Suprapubic skin (tissue), 4 donors: Measurements from ENCODE around the gene OXER1. TPM values are rescaled to one million over a fixed set of nuclear protein-coding genes. Genes with fewer than 3 reads are reported as not detected.
A peak's percentile ranks its signal among the peaks of the same experiment; 100 is the strongest.

Experiments
- DNase-seq, 2 donors: peaks; one replicate each; pipeline ENCODE4 v3.0.0-alpha.2; 2019; ENCODE audit warnings: low spot score in 2 of 2
- H3K27ac ChIP-seq: fragments of 200-600 bp; sonication (generic); one replicate; pipeline ENCODE4 v1.5.1; 2019
- H3K27me3 ChIP-seq: fragments of 200-600 bp; sonication (generic); one replicate; pipeline ENCODE4 v1.5.1; 2019
- H3K36me3 ChIP-seq: fragments of 200-600 bp; sonication (generic); one replicate; pipeline ENCODE4 v1.5.1; 2019
- H3K4me1 ChIP-seq: fragments of 200-600 bp; sonication (generic); one replicate; pipeline ENCODE4 v1.5.1; 2019
- H3K4me3 ChIP-seq: fragments of 200-600 bp; sonication (generic); one replicate; pipeline ENCODE4 v1.5.1; 2019; ENCODE audit warnings: mild to moderate bottlenecking
- H3K9me3 ChIP-seq: fragments of 200-600 bp; sonication (generic); one replicate; pipeline ENCODE4 v1.5.1; 2019
- EP300 ChIP-seq: sonication (generic); formaldehyde crosslinking; IDR thresholded peaks from one replicate; pipeline ENCODE4 v1.6.1; 2017; ENCODE audit warnings: antibody characterized with exemption
- POLR2A ChIP-seq, 2 donors: fragments of 450-650 bp; IDR thresholded peaks; one replicate each; pipeline ENCODE4 v1.6.1; 2017; ENCODE audit warnings: antibody characterized with exemption in 2 of 2, mild to moderate bottlenecking in 2 of 2, moderate library complexity in 2 of 2
- POLR2AphosphoS5 ChIP-seq, 3 donors: sonication (generic); formaldehyde crosslinking; IDR thresholded peaks; one replicate each; pipeline ENCODE4 v1.6.1; 2017; ENCODE audit warnings: antibody characterized with exemption in 3 of 3
- WGBS: methylation state at CpG from one replicate; pipeline ENCODE4 v1.1.5; 2018; 5-methylcytosine and 5-hydroxymethylcytosine counted together
- total RNA-seq, 4 donors: library from RNA; depleted of rRNA; stranded (reverse); fragments of >200 nt; gene quantifications; one replicate each; pipeline ENCODE4 v1.1.0, GENCODE V29; 2016
- TF ChIP-seq, protein P1 (sequence below), 2 donors: fragments of 200-600 bp in 1 of 2; fragments of 450-650 bp in 1 of 2; sonication (generic) in 1 of 2; IDR thresholded peaks; one replicate each; pipeline ENCODE4 v1.5.1; 2016 to 2019; ENCODE audit warnings: antibody characterized with exemption in 2 of 2, mild to moderate bottlenecking in 1 of 2, moderate library complexity in 1 of 2

Gene OXER1
- total RNA-seq, 4 donors from 2014 or later = 0.76 to 3.9 (median 2.1) TPM

DNA sequence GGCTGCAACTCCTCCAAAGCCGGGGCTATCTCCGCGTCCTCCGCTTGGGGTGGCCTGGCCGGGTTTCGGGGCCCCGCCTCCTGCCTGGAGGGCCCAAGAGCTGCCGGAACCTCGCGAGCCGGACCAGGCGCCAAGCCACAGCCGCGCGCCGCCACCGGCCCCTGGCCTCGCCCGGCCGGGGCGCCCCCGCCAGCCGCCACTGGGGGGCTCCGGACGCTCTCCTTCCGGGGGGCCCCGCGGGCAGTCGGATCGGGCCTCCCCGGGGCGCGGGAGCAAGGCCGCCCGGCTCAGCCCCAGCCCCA is 45.8 kb upstream of the OXER1 start:
- peak; percentile 91 to 93 for DNase-seq
- Histone ChIP-seq H3K27ac (peak overlapping the region; percentile 97), H3K4me1 (peaks cover 24% of the 10 kb centered on the region), H3K9me3 (no peaks in the 10 kb centered on the region), H3K4me3 (peak overlapping the region; percentile 58), H3K27me3 (no peaks in the 10 kb centered on the region), H3K36me3 (no peaks in the 10 kb centered on the region)
- WGBS = 0% methylated on average over 9 of the region's 35 CpGs
- no peak for TF ChIP-seq POLR2A (IDR thresholded peaks at IDR 0.05)
- TF ChIP-seq, protein P1, sequence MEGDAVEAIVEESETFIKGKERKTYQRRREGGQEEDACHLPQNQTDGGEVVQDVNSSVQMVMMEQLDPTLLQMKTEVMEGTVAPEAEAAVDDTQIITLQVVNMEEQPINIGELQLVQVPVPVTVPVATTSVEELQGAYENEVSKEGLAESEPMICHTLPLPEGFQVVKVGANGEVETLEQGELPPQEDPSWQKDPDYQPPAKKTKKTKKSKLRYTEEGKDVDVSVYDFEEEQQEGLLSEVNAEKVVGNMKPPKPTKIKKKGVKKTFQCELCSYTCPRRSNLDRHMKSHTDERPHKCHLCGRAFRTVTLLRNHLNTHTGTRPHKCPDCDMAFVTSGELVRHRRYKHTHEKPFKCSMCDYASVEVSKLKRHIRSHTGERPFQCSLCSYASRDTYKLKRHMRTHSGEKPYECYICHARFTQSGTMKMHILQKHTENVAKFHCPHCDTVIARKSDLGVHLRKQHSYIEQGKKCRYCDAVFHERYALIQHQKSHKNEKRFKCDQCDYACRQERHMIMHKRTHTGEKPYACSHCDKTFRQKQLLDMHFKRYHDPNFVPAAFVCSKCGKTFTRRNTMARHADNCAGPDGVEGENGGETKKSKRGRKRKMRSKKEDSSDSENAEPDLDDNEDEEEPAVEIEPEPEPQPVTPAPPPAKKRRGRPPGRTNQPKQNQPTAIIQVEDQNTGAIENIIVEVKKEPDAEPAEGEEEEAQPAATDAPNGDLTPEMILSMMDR (IDR thresholded peaks at IDR 0.05) = peak; percentile 38 to 51

DNA sequence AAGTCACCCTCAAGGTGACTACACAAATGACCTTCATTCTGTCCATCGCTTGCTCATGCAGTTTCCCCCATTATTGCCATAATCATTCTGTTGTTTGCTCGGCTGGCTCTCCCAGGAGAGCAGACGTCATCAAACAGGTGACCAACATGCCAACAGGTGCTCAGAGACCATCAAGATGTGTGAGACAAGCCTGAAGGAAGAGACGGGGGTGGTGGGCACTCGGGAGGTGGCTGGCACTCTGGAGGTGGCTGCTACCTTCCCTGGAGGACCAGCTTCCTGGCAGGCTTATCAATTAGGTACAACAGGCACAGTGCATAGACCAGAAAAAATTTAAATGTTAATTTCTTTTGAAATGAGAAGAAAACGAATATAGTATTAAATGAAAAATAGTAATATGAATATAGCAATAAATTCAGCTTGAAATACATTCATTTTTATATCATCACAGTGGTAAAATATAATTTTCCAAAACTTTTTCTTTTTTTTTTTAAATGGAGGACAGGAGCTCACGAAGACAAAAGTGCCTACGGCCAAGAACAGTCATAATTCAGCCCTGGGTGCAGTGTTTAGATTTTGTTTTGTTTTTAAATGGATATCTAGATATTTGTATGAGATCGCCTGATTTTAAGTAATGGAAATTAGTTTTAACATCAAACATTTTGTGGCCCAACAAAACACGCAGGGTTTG is 45.3 kb upstream of the OXER1 start:
- H3K36me3 ChIP-seq = no peaks in the 10 kb centered on the region
- no peaks in the 10 kb centered on the region for H3K27me3 ChIP-seq
- H3K4me3 ChIP-seq = peak overlapping the region; percentile 58
- no peaks in the 10 kb centered on the region for H3K9me3 ChIP-seq
- peak overlapping the region; percentile 97 for H3K27ac ChIP-seq
- DNase-seq = no peak
- peaks cover 24% of the 10 kb centered on the region for H3K4me1 ChIP-seq
- WGBS = 34% methylated on average over 10 of the region's 10 CpGs
- TF ChIP-seq POLR2A (IDR thresholded peaks at IDR 0.05) (no peak), EP300 (no peak), POLR2AphosphoS5 (IDR thresholded peaks at IDR 0.05) (no peak)
- TF ChIP-seq, protein P1 (IDR thresholded peaks at IDR 0.05) = no peak

DNA sequence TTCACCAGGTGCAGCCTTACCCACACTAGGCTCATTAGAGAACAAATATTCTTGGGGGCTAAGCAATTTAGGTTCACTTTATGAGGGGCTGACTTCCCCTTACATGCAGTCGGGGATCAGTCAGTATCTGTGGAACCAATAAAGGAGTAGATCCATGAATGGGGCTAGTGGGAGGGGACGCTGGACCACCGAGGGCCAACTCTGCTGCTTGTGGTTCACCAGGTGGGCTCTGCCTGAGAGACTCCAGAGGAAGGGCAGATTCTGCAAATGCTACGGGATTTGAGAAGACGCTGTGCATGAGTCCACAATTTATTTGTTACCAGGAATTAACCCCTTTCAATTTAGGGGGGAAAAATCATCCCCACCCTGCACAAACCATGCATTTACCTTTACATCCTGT is 44.4 kb upstream of the OXER1 start:
- Histone ChIP-seq H3K9me3 (no peaks in the 10 kb centered on the region), H3K4me3 (no peak overlapping the region), H3K36me3 (no peaks in the 10 kb centered on the region), H3K27me3 (no peaks in the 10 kb centered on the region), H3K27ac (no peak overlapping the region), H3K4me1 (peaks cover 24% of the 10 kb centered on the region)
- no peak for DNase-seq
- TF ChIP-seq EP300 = no peak
- TF ChIP-seq, protein P1 (IDR thresholded peaks at IDR 0.05) = no peak
- TF ChIP-seq POLR2AphosphoS5 (IDR thresholded peaks at IDR 0.05) = no peak
- TF ChIP-seq POLR2A (IDR thresholded peaks at IDR 0.05) = no peak
- WGBS = 96% methylated on average over 5 of the region's 5 CpGs

DNA sequence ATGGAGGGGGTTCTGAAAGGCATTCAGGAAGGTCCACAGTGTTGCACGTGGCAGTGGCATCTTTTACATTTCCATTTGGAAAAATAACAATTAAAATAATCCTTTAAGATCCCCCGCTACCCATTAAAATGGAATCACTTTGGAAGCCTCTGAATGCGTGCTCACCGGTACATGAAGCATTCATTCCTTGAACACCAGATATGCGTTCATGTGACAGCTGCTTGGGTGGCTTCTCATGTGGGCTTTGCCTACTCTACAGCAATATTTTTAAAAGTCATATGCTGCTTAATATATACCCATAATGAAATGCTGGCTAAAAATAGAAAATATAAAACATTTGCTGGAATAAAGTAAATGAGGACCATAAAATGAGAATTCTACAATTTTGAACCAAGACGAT is 42.9 kb upstream of the OXER1 start:
- DNase-seq = no peak
- Histone ChIP-seq H3K9me3 (no peaks in the 10 kb centered on the region), H3K27ac (no peak overlapping the region), H3K36me3 (no peaks in the 10 kb centered on the region), H3K4me3 (no peak overlapping the region), H3K27me3 (no peaks in the 10 kb centered on the region), H3K4me1 (peaks cover 23% of the 10 kb centered on the region)
- TF ChIP-seq EP300 = no peak
- TF ChIP-seq, protein P1 (IDR thresholded peaks at IDR 0.05) = no peak
- TF ChIP-seq POLR2A (IDR thresholded peaks at IDR 0.05) = no peak
- TF ChIP-seq POLR2AphosphoS5 (IDR thresholded peaks at IDR 0.05) = no peak
- 90% methylated on average over 6 of the region's 6 CpGs for WGBS

DNA sequence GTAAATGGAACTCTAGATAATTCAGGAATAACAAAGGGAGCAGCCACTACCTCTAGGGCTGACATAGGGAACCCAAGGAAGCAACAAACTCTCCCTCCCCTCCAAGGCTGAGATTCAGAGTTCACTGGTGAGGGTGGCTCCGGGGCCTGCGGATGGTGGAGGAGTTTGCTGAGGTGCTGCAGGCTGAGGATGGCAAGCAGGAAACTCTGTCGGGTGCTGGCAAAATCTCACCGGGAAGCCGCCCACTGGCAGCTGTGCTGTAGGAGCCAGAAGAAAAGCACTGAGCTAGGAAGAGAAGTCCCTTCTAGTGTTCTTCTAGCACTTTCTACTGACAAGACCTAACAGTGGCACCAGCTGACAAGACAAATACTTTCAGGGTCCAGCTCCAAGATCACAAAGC is 41.0 kb upstream of the OXER1 start:
- 70% methylated on average over 5 of the region's 5 CpGs for WGBS
- no peak for DNase-seq
- no peaks in the 10 kb centered on the region for H3K27me3 ChIP-seq
- no peaks in the 10 kb centered on the region for H3K36me3 ChIP-seq
- H3K4me3 ChIP-seq = no peak overlapping the region
- TF ChIP-seq POLR2A (IDR thresholded peaks at IDR 0.05) = no peak
- no peak for TF ChIP-seq EP300
- TF ChIP-seq POLR2AphosphoS5 (IDR thresholded peaks at IDR 0.05) = no peak
- TF ChIP-seq, protein P1 (IDR thresholded peaks at IDR 0.05) = no peak
- no peaks in the 10 kb centered on the region for H3K9me3 ChIP-seq
- H3K27ac ChIP-seq = no peak overlapping the region
- H3K4me1 ChIP-seq = peaks cover 19% of the 10 kb centered on the region
